ENCODE measurements around the gene RAPGEF3. TPM values are rescaled to one million over a fixed set of nuclear protein-coding genes. Genes with fewer than 3 reads are reported as not detected.

The RAPGEF3 gene
- total and polyA plus RNA-seq, 4 donors: 1.3 to 4.3 (median 1.4) TPM

DNA sequence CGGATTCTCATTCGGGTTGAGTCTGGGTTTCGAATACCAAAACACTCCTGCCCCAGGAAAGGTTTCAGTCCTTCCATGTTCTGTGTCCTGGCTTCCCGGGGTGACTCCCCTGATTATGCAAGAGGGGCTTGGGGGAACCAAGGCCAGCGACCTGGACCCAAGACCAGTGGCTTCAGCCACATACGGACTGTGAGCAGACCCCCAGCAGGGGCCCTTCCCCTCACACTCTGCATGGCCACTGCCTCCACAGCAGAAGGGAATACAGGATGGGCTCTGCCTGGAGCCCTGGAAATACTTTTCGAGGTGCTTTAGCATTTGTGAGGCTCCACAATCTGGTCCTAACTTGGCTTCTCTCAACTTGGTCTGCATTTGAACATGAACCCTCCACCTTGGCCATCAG is 41.9 kb upstream of the RAPGEF3 start:
- H3K9ac ChIP-seq (ENCODE audit: low read depth in 1 of 2, low read length in 2 of 2): no peak overlapping the region
- H3K9me3 ChIP-seq (ENCODE audit: control insufficient read depth in 4 of 4, low read length in 3 of 4): no peaks in the 10 kb centered on the region
- H3K27me3 ChIP-seq (ENCODE audit: control insufficient read depth in 4 of 4, insufficient read depth in 4 of 4, low read length in 3 of 4): no peaks in the 10 kb centered on the region
- no peak for DNase-seq (ENCODE audit: low spot score)
- no peak overlapping the region for H3K27ac ChIP-seq (ENCODE audit: low read depth in 1 of 2, low read length in 2 of 2)
- H3K4me1 ChIP-seq (ENCODE audit: control insufficient read depth in 4 of 4, insufficient read depth in 4 of 4, low read length in 3 of 4): peaks cover 0 to 18% (median 5%) of the 10 kb centered on the region in 4 donors
- WGBS: 94% methylated on average over 7 of the region's 7 CpGs
- peaks cover 0 to 2% (median 0%) of the 10 kb centered on the region in 4 donors for H3K36me3 ChIP-seq (ENCODE audit: control insufficient read depth in 4 of 4, insufficient read depth in 3 of 4, low read depth in 1 of 4, low read length in 3 of 4)
- TF ChIP-seq SP1 (IDR thresholded peaks at IDR 0.05) (no peak), RXRA (IDR thresholded peaks at IDR 0.05) (no peak), JUND (IDR thresholded peaks at IDR 0.05) (no peak), NR2F2 (IDR thresholded peaks at IDR 0.05) (no peak), EGR1 (IDR thresholded peaks at IDR 0.05; ENCODE audit: low read depth in 2 of 2) (no peak), TAF1 (conservative IDR thresholded peaks at IDR 0.05) (no peak), GABPA (IDR thresholded peaks at IDR 0.05 in 1 of 2, conservative IDR thresholded peaks at IDR 0.05 in 1 of 2) (no peak), RAD21 (IDR thresholded peaks at IDR 0.05) (no peak), HNF4G (IDR thresholded peaks at IDR 0.05) (no peak), YY1 (IDR thresholded peaks at IDR 0.05) (no peak), FOXA1 (IDR thresholded peaks at IDR 0.05) (no peak), HNF4A (conservative IDR thresholded peaks at IDR 0.05) (no peak)
- TF ChIP-seq, protein P1, sequence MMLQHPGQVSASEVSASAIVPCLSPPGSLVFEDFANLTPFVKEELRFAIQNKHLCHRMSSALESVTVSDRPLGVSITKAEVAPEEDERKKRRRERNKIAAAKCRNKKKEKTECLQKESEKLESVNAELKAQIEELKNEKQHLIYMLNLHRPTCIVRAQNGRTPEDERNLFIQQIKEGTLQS (IDR thresholded peaks at IDR 0.05): no peak
- TF ChIP-seq, protein P2, sequence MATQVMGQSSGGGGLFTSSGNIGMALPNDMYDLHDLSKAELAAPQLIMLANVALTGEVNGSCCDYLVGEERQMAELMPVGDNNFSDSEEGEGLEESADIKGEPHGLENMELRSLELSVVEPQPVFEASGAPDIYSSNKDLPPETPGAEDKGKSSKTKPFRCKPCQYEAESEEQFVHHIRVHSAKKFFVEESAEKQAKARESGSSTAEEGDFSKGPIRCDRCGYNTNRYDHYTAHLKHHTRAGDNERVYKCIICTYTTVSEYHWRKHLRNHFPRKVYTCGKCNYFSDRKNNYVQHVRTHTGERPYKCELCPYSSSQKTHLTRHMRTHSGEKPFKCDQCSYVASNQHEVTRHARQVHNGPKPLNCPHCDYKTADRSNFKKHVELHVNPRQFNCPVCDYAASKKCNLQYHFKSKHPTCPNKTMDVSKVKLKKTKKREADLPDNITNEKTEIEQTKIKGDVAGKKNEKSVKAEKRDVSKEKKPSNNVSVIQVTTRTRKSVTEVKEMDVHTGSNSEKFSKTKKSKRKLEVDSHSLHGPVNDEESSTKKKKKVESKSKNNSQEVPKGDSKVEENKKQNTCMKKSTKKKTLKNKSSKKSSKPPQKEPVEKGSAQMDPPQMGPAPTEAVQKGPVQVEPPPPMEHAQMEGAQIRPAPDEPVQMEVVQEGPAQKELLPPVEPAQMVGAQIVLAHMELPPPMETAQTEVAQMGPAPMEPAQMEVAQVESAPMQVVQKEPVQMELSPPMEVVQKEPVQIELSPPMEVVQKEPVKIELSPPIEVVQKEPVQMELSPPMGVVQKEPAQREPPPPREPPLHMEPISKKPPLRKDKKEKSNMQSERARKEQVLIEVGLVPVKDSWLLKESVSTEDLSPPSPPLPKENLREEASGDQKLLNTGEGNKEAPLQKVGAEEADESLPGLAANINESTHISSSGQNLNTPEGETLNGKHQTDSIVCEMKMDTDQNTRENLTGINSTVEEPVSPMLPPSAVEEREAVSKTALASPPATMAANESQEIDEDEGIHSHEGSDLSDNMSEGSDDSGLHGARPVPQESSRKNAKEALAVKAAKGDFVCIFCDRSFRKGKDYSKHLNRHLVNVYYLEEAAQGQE (IDR thresholded peaks at IDR 0.05): no peak
- TF ChIP-seq, protein P3, sequence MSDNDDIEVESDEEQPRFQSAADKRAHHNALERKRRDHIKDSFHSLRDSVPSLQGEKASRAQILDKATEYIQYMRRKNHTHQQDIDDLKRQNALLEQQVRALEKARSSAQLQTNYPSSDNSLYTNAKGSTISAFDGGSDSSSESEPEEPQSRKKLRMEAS (IDR thresholded peaks at IDR 0.05): no peak
- no peak overlapping the region for H3K4me3 ChIP-seq (ENCODE audit: low read depth in 1 of 3, low read length in 3 of 3)

DNA sequence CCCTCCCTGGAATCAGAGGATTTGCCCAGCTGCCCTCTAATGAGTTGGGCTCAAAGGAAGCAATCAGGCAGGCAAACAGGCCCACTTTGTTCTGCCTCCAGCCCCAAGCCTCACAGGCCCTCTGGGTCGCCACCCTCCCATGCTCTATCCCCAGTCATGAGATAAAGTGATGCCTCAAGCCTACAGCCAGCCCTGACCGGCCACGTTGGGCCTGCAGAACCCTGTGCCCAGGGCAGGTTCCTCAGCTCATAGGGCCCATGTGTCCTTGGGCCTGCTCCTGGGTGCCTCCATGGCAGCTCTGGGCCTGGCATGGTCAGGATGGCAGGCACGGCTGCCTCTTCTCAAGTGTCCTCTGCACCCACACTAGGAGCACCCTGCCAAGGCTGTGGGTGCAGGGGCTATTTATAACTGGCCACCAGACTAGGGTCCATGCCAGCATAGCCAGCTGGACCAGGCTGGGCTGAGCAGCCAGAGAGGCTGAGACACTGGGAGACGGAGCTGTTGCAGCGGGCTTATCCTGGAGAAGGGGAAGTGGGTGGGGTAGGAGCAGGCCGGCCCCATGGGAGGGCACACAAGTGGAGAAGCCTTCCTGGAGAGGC is 40.8 kb upstream of the RAPGEF3 start:
- Histone ChIP-seq H3K4me3 (ENCODE audit: low read depth in 1 of 3, low read length in 3 of 3) (no peak overlapping the region), H3K9ac (ENCODE audit: low read depth in 1 of 2, low read length in 2 of 2) (no peak overlapping the region), H3K27me3 (ENCODE audit: control insufficient read depth in 4 of 4, insufficient read depth in 4 of 4, low read length in 3 of 4) (no peaks in the 10 kb centered on the region), H3K27ac (ENCODE audit: low read depth in 1 of 2, low read length in 2 of 2) (no peak overlapping the region), H3K4me1 (ENCODE audit: control insufficient read depth in 4 of 4, insufficient read depth in 4 of 4, low read length in 3 of 4) (peaks cover 0 to 18% (median 5%) of the 10 kb centered on the region in 4 donors), H3K36me3 (ENCODE audit: control insufficient read depth in 4 of 4, insufficient read depth in 3 of 4, low read depth in 1 of 4, low read length in 3 of 4) (peaks cover 0 to 3% (median 0%) of the 10 kb centered on the region in 4 donors), H3K9me3 (ENCODE audit: control insufficient read depth in 4 of 4, low read length in 3 of 4) (no peaks in the 10 kb centered on the region)
- DNase-seq (ENCODE audit: low spot score): no peak
- TF ChIP-seq FOXA1 (IDR thresholded peaks at IDR 0.05): no peak
- no peak for TF ChIP-seq RAD21 (IDR thresholded peaks at IDR 0.05)
- TF ChIP-seq JUND (IDR thresholded peaks at IDR 0.05): no peak
- WGBS: 81% methylated on average over 7 of the region's 7 CpGs
